NB4 (cell line): ENCODE results near the gene PDE4B.

ENCODE experiments used
- MYC ChIP-seq: IDR thresholded peaks from 2 replicates; pipeline ENCODE4 v1.6.1; 2011; ENCODE audit warnings: low read depth, low read length
- POLR2A ChIP-seq: IDR thresholded peaks from 2 replicates; pipeline ENCODE4 v1.6.1; 2011; ENCODE audit warnings: mild to moderate bottlenecking; ENCODE audit not compliant: insufficient read length; ENCODE audit errors: extremely low read depth
- TF ChIP-seq, protein P1 (sequence below): IDR thresholded peaks from one replicate; pipeline ENCODE4 v1.5.1; 2012; ENCODE audit warnings: low read depth, low read length

- TF ChIP-seq MYC (no peak), POLR2A (no peak)
- TF ChIP-seq, protein P1, sequence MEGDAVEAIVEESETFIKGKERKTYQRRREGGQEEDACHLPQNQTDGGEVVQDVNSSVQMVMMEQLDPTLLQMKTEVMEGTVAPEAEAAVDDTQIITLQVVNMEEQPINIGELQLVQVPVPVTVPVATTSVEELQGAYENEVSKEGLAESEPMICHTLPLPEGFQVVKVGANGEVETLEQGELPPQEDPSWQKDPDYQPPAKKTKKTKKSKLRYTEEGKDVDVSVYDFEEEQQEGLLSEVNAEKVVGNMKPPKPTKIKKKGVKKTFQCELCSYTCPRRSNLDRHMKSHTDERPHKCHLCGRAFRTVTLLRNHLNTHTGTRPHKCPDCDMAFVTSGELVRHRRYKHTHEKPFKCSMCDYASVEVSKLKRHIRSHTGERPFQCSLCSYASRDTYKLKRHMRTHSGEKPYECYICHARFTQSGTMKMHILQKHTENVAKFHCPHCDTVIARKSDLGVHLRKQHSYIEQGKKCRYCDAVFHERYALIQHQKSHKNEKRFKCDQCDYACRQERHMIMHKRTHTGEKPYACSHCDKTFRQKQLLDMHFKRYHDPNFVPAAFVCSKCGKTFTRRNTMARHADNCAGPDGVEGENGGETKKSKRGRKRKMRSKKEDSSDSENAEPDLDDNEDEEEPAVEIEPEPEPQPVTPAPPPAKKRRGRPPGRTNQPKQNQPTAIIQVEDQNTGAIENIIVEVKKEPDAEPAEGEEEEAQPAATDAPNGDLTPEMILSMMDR, result no peak
These were observed 3.9 kb upstream of the PDE4B start for GRCh38 chr1:65788762-65789161.
